Mucosa of rectum (tissue), 2 donors: ENCODE measurements around the gene HDLBP.

Experiments
- H3K27ac ChIP-seq, 2 donors: one replicate each; pipeline ENCODE4 v1.7.0; 2013; ENCODE audit warnings: inconsistent platforms in 2 of 2, low read depth in 2 of 2, low read length in 2 of 2
- H3K27me3 ChIP-seq, 2 donors: one replicate each; pipeline ENCODE4 v1.7.0; 2013; ENCODE audit warnings: low read length in 2 of 2; ENCODE audit not compliant: control insufficient read depth in 2 of 2, insufficient read depth in 2 of 2
- H3K36me3 ChIP-seq, 2 donors: one replicate each; pipeline ENCODE4 v1.7.0; 2013; ENCODE audit warnings: low read length in 2 of 2; ENCODE audit not compliant: control insufficient read depth in 2 of 2, insufficient read depth in 2 of 2
- H3K4me1 ChIP-seq, 2 donors: one replicate each; pipeline ENCODE4 v1.7.0; 2013; ENCODE audit warnings: low read length in 2 of 2, mild to moderate bottlenecking in 1 of 2; ENCODE audit not compliant: control insufficient read depth in 2 of 2, insufficient read depth in 2 of 2
- H3K4me3 ChIP-seq, 2 donors: one replicate each; pipeline ENCODE4 v1.7.0; 2013; ENCODE audit warnings: low read length in 2 of 2
- H3K9ac ChIP-seq, 2 donors: one replicate each; pipeline ENCODE4 v1.7.0; 2013; ENCODE audit warnings: low read length in 2 of 2, low read depth in 1 of 2, mild to moderate bottlenecking in 1 of 2
- H3K9me3 ChIP-seq, 2 donors: one replicate each; pipeline ENCODE4 v1.7.0; 2013; ENCODE audit warnings: low read length in 2 of 2; ENCODE audit not compliant: control insufficient read depth in 2 of 2
- donor health status: healthy.
- donor health status: Normal muscosa, but diverticular disease.

HDLBP gene

GRCh38 chr2:241177526-241178334 is 137.7 kb downstream of the HDLBP start:
- Histone ChIP-seq H3K27ac (no peak overlapping the region), H3K36me3 (peaks cover 18 to 33% of the 10 kb centered on the region in 2 donors), H3K27me3 (no peaks in the 10 kb centered on the region), H3K4me3 (no peak overlapping the region), H3K4me1 (no peaks in the 10 kb centered on the region), H3K9me3 (no peaks in the 10 kb centered on the region), H3K9ac (no peak overlapping the region)
